Measurements from ENCODE around the gene KRT1. TPM values are rescaled to one million over a fixed set of nuclear protein-coding genes. Genes with fewer than 3 reads are reported as not detected.

KRT1 gene
- total RNA-seq, 1 donor from 2014 or later: 791 TPM

GRCh38 chr12:52698651-52699340 lies 18.6 kb upstream of the KRT1 start:
- no peak for DNase-seq

DNA sequence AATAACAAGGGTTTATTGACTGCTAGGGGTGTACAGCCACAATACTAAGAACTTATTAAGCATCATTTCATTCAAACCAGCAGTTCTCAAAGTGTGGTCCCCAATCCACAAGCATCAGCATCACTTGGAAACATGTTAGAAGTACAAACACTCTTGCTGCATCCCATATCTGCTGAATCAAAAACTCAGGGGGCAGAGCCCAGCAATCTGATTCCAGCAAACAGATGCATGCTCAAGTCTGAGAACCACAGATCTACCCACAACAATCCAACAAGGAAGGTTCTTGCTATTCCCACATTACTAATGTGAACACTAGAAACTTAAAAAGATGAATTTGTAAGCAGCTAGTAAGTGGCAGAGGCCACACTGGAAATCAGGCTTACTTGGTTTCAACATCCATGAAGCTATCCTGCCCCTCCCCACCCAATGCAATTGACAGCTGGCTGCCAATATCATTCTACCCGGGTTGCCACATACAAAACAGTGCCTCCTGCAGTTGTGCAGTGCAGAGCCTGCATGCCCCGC lies 16.9 kb upstream of the KRT1 start:
- DNase-seq: no peak

- DNase-seq: no peak
Measured at GRCh38 chr12:52696588-52696987, 16.4 kb upstream of the KRT1 start.

GRCh38 chr12:52695039-52695438 lies 14.8 kb upstream of the KRT1 start:
- DNase-seq: no peak

- DNase-seq: no peak
Measured at GRCh38 chr12:52694151-52694550, 13.9 kb upstream of the KRT1 start.

GRCh38 chr12:52693261-52693660 lies 13.1 kb upstream of the KRT1 start:
- no peak for DNase-seq

GRCh38 chr12:52692254-52692653 lies 12.0 kb upstream of the KRT1 start:
- DNase-seq: no peak

- no peak for DNase-seq
Measured at GRCh38 chr12:52691841-52692150, 11.6 kb upstream of the KRT1 start.

GRCh38 chr12:52691076-52691840 lies 11.1 kb upstream of the KRT1 start:
- DNase-seq: no peak

GRCh38 chr12:52690351-52691075 lies 10.3 kb upstream of the KRT1 start:
- DNase-seq: no peak

- DNase-seq: no peak
Measured at GRCh38 chr12:52689936-52690335, 9.7 kb upstream of the KRT1 start.

DNA sequence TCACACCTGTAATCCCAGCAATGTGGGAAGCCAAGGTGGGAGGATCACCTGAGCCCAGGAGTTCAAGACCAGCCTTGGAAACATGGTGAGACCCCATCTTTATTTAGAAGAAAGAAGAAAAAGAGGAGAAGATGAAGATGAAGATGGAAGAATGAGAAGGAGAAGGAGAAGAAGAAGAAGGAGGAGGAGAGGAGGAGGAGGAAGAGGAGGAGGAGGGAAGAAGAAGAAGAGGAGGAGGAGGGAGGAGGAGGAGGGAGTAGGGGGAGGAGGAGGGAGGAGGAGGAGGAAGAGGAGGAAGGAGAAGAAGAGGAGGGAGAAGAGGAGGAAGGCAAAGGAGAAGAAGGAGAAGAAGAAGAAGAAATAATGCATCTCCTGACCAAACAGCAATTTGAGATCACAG lies 9.0 kb upstream of the KRT1 start:
- no peak for DNase-seq

GRCh38 chr12:52688481-52688880 lies 8.3 kb upstream of the KRT1 start:
- no peak for DNase-seq

- no peak for DNase-seq
Measured at GRCh38 chr12:52687497-52688385, 7.5 kb upstream of the KRT1 start.

- DNase-seq: no peak
Measured at GRCh38 chr12:52686756-52687487, 6.7 kb upstream of the KRT1 start.

DNA sequence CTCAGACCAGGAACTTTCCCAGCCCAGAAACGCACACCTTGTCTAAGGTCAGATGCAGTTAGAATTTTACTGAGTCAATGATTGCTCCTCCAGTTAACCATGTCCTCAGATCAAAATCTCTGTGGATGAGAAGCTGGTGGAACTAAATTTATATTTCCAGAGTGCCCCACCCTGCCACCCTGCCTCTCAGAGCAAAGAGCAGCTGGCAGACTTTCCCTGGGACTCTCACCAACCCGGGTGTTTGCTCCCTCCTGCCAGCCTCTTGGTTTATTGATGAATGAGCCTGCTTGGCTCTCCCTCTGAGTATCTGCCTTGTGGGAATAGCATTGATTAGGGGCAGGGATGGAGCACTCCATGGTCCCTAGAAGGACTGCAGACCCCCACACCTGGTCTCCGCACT lies 5.9 kb upstream of the KRT1 start:
- no peak for DNase-seq

GRCh38 chr12:52685406-52685890 lies 5.2 kb upstream of the KRT1 start:
- DNase-seq: no peak

DNA sequence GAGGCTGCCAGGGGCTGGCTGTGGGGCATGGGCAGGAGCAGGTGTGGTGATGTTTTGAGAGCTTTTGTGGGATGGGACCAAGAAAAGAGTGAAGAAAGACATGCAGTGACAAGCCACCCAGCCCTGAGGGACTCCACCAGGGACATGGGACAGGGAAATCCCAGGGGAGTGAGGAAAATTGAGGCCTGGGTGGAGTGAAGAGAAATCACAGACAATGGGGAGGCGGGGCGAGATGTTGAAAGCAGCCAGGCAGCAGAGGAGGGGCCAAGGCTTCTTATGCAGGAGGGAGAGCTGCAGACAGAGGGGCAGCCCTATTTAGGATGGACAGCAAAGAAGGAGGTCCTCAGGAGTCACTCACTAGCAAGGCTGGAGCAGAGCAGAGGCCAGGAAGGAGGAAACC lies 4.2 kb upstream of the KRT1 start:
- DNase-seq: no peak

DNA sequence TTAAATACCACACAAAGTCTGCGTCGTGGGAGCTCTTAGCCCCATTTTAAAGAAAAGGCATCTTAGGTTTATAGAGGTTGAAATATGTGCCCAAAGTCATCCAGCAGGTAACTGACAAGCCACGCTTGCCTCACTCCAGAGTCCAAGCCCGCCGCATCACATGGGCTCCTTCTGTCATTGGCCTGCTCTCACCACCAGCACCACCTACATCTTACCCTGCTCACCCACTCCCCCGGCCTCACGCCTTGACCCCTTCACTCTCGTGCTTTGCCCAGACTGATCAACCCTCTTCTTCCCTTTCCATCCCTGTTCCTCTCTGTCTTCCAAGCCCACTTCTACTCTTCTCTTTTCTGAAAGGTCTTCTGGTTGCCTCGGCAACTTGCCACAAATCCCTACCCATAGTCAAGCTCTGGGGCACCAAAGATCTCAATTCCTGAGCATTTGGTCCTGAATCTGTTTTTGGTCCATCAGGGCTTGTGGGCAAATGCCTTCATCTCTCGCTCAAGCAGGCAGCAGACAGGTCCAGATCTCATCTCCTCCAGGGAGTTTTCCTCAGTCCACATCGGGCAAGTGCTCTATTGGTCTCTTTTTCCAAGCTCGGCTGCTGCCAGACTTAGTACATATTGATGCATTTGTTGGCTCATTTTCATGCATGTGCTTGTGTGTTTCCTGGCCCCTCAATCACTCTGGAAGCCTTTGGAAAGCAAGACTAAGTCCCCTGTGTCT lies 3.5 kb upstream of the KRT1 start:
- DNase-seq: no peak

GRCh38 chr12:52682938-52683574 lies 2.8 kb upstream of the KRT1 start:
- no peak for DNase-seq

Data from skin of body (tissue), 2 donors.